ENCODE measurements around the gene SRD5A1.

- TF ChIP-seq CTCF (IDR thresholded peaks at IDR 0.05) (no peak), POLR2A (IDR thresholded peaks at IDR 0.05) (no peak)
These were observed 10.0 kb upstream of the SRD5A1 start for GRCh38 chr5:6623228-6623627.
